Measurements from ENCODE around the gene RAB37.

DNA sequence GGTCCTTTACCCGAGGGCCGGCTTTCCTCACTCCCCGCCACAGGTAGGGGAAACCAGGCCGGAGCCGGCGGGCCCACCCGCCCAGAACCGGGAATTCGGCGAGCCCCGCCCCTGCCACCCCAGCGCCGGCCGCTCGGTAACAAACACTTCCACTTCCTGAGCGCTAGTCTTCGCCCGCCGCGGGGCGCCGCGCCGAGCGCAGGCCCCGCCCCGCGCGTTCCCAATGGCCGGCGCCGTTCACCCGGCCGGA is 11.1 kb downstream of the RAB37 start:
- TF ChIP-seq CTCF (conservative IDR thresholded peaks at IDR 0.05) (no peak; the same call in 1 of the 2 replicates), ZFX (IDR thresholded peaks at IDR 0.05) (no peak)

Measured in C4-2B (cell line).